GM12878 (cell line): ENCODE results near the gene ARHGAP9. TPM values are rescaled to one million over a fixed set of nuclear protein-coding genes. Genes with fewer than 3 reads are reported as not detected.

Experiments
- ATAC-seq: fragments of 200-7000 bp; cut with Tn5 transposase; 3 replicates; pipeline ENCODE4 v1.9.1; 2020; ENCODE audit warnings: mild to moderate bottlenecking, moderate library complexity
- BruUV-seq: library from RNA; stranded (reverse); fragments of 400-500 nt; replicated peaks from 2 replicates; lab custom pipeline; 2021; lab: Mats Ljungman, UMichigan
- CTCF ChIA-PET: fragments of 300-600 bp; sonication (Branson Sonifier 250); formaldehyde crosslinking; extraction: SDS; loops from one replicate; lab custom pipeline; 2021; ENCODE audit warnings: inconsistent platforms; lab: Yijun Ruan, JAX
- POLR2A ChIA-PET: fragments of 350-600 bp; formaldehyde crosslinking; extraction: SDS; loops from one replicate; lab custom pipeline; 2021; ENCODE audit warnings: inconsistent platforms; lab: Charles Lee
- RAD21 ChIA-PET: fragments of 300-600 bp; sonication (Branson Sonifier 250); formaldehyde crosslinking; loops from one replicate; lab custom pipeline; 2023; ENCODE audit warnings: antibody characterized with exemption; ENCODE audit not compliant: unreplicated experiment; lab: Charles Lee
- SMC1A ChIA-PET: fragments of 300-600 bp; sonication (Branson Sonifier 250); formaldehyde crosslinking; loops from one replicate; lab custom pipeline; 2023; ENCODE audit not compliant: unreplicated experiment, uncharacterized antibody; lab: Charles Lee
- DNase-seq: peaks from one replicate; pipeline ENCODE4 v3.0.0-alpha.2; 2011; ENCODE audit warnings: low read depth, low spot score
- FAIRE-seq: peaks from 3 replicates; lab custom pipeline; 2011; peaks lifted over from hg19 to GRCh38; lab: Jason Lieb, UNC
- H2AFZ ChIP-seq: 2 replicates; pipeline ENCODE4 v1.6.0; 2011; ENCODE audit warnings: low read depth, low read length, control low read depth; ENCODE audit not compliant: control insufficient read depth
- H3K27ac ChIP-seq: 2 replicates; pipeline ENCODE4 v1.5.1; 2011; ENCODE audit warnings: control low read depth; ENCODE audit not compliant: control insufficient read depth, insufficient read depth
- H3K27me3 ChIP-seq, 2 experiments: replicated peaks in 1 of 2; 2 replicates each; pipeline versions ENCODE4 v1.6.0 to v1.6.1; 2011; ENCODE audit warnings: low read length in 1 of 2; ENCODE audit not compliant: control insufficient read depth in 2 of 2, insufficient read depth in 2 of 2
- H3K36me3 ChIP-seq, 2 experiments: 2 replicates each; pipeline ENCODE4 v1.5.1; 2011; ENCODE audit warnings: low read length in 1 of 2; ENCODE audit not compliant: control insufficient read depth in 2 of 2, insufficient read depth in 2 of 2
- H3K4me1 ChIP-seq: 2 replicates; pipeline ENCODE4 v1.6.1; 2011; ENCODE audit warnings: mild to moderate bottlenecking, low read length, moderate library complexity, mixed read lengths; ENCODE audit not compliant: control insufficient read depth, insufficient read depth
- H3K4me2 ChIP-seq: 2 replicates; pipeline ENCODE4 v1.6.0; 2011; ENCODE audit warnings: control low read depth; ENCODE audit not compliant: control insufficient read depth, insufficient read depth
- H3K4me3 ChIP-seq: fragments of 200-600 bp; sonication (generic); 2 replicates; pipeline ENCODE4 v1.5.1; 2016
- H3K79me2 ChIP-seq: 2 replicates; pipeline ENCODE4 v1.6.0; 2011; ENCODE audit warnings: low read length; ENCODE audit not compliant: control insufficient read depth, insufficient read depth
- H3K9ac ChIP-seq: 2 replicates; pipeline ENCODE4 v1.8.0; 2011; ENCODE audit warnings: low read length, control low read depth, mixed read lengths; ENCODE audit not compliant: control insufficient read depth, insufficient read depth
- H3K9me3 ChIP-seq: replicated peaks from 3 replicates; pipeline ENCODE4 v1.5.1; 2011; ENCODE audit warnings: mild to moderate bottlenecking, low read length; ENCODE audit not compliant: control insufficient read depth, insufficient read depth
- H4K20me1 ChIP-seq: 2 replicates; pipeline ENCODE4 v1.6.0; 2011; ENCODE audit not compliant: control insufficient read depth, insufficient read depth
- CHD1 ChIP-seq: IDR thresholded peaks from 2 replicates; pipeline ENCODE4 v1.6.1; 2012; ENCODE audit warnings: low read depth, low read length, improper control_type of control experiment
- CHD2 ChIP-seq: IDR thresholded peaks from 2 replicates; pipeline ENCODE4 v1.6.1; 2011; ENCODE audit warnings: low read depth, low read length, improper control_type of control experiment, borderline replicate concordance
- GATAD2B ChIP-seq: fragments of 450-650 bp; conservative IDR thresholded peaks from 2 replicates; pipeline ENCODE4 v1.6.1; 2017; ENCODE audit warnings: low read depth, mild to moderate bottlenecking, moderate library complexity
- JUNB ChIP-seq: IDR thresholded peaks from 2 replicates; pipeline ENCODE4 v1.6.1; 2016; ENCODE audit warnings: antibody characterized with exemption, mild to moderate bottlenecking
- NBN ChIP-seq: fragments of 450-650 bp; IDR thresholded peaks from 2 replicates; pipeline ENCODE4 v1.6.1; 2016
- NFIC ChIP-seq: IDR thresholded peaks from 2 replicates; pipeline ENCODE4 v1.6.1; 2012; ENCODE audit warnings: low read depth, mild to moderate bottlenecking, inconsistent platforms, low read length, moderate library complexity
- POLR2AphosphoS2 ChIP-seq: IDR thresholded peaks from 2 replicates; pipeline ENCODE4 v1.6.1; 2011; ENCODE audit warnings: low read depth, mild to moderate bottlenecking, low read length, improper control_type of control experiment, moderate library complexity
- TCF3 ChIP-seq: IDR thresholded peaks from 2 replicates; pipeline ENCODE4 v1.6.1; 2012; ENCODE audit warnings: low read depth, mild to moderate bottlenecking, low read length, borderline replicate concordance; ENCODE audit not compliant: insufficient read depth
- TCF7 ChIP-seq: IDR thresholded peaks from 2 replicates; pipeline ENCODE4 v1.6.1; 2014; ENCODE audit warnings: antibody characterized with exemption, borderline replicate concordance
- YY1 ChIP-seq: IDR thresholded peaks from 2 replicates; pipeline ENCODE4 v1.6.1; 2011; ENCODE audit warnings: low read depth, mild to moderate bottlenecking, low read length
- ZNF384 ChIP-seq: IDR thresholded peaks from 2 replicates; pipeline ENCODE4 v1.6.1; 2012; ENCODE audit warnings: low read depth, mild to moderate bottlenecking, low read length, improper control_type of control experiment, borderline replicate concordance
- WGBS: methylation state at CpG from one replicate; pipeline ENCODE4 v1.1.6; 2016; ENCODE audit warnings: low lambda C conversion rate; ENCODE audit not compliant: insufficient replicate concordance, insufficient coverage; ENCODE audit errors: missing lambda C conversion rate; 5-methylcytosine and 5-hydroxymethylcytosine counted together
- in situ Hi-C: fragments of 300-500 bp; cut with MboI; formaldehyde crosslinking; loops from 9 replicates; pipeline ENCODE4 v1.14.3; 2018; ENCODE audit warnings: mixed read lengths
- intact Hi-C: fragments of 100-400 bp; cut with micrococcal nuclease; formaldehyde crosslinking; loops from one replicate; pipeline ENCODE4 v1.14.2; 2022; ENCODE audit not compliant: unreplicated experiment
- polyA plus RNA-seq, 11 experiments: library from polyadenylated mRNA; depleted of rRNA in 4 of 11; unstranded in 6 of 11; stranded (reverse) in 5 of 11; fragments of >200 nt; fragmentation: Nextera tagmentation in 4 of 11; fragmentation: Illumina TruSeq in 1 of 11; extraction: Ambion mirVana in 4 of 11; extraction: Trizol in 1 of 11; gene quantifications; 1 replicate in 1 of 11; 2 replicates in 10 of 11; pipeline versions ENCODE4 v1.2.1 to v1.2.3, GENCODE V29; 2011 to 2016; ENCODE audit warnings: inconsistent platforms in 2 of 11, missing spikeins in 2 of 11, low read depth in 1 of 11
- total RNA-seq, 4 experiments: library from RNA; depleted of rRNA in 3 of 4; stranded (reverse); fragments of >200 nt in 3 of 4; fragmentation: Illumina TruSeq in 1 of 4; extraction: Trizol in 1 of 4; gene quantifications; 2 replicates each; pipeline versions ENCODE4 v1.2.1 to v1.2.3, GENCODE V29; 2013 to 2021
- TF ChIP-seq, protein P1 (sequence below): fragments of 450-650 bp; formaldehyde crosslinking; IDR thresholded peaks from 2 replicates; pipeline ENCODE4 v1.4.0; 2020; ENCODE audit warnings: mild to moderate bottlenecking, moderate library complexity

The ARHGAP9 gene
- total and polyA plus RNA-seq, 10 of the 15 experiments (the other 5 are each of a cell fraction or from before 2014, with no cell fraction given) = 19.5 to 102 (median 76.8) TPM

DNA sequence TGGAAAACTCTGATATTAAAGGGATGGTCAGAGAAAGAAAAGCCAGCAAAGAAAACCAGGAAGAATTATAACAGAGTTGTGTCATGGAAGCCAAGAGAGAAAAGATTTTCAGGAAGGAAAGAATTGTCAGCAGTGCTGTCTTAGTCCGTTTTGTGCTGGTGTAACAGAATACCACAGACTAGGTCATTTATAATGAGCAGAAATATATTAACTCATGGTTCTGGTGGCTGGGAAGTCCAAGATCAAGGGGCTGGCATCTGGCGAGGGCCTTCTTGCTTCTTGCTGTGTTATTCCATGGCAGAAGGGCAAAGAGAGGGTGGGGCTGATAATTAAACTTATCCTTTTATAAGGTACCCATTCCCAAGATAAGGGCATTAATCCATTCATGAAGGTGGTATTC, 31.0 kb downstream of the ARHGAP9 start:
- DNase-seq = no peak
- H3K79me2 ChIP-seq = no peaks in the 10 kb centered on the region
- no peak for ATAC-seq
- H3K9me3 ChIP-seq = no peaks in the 10 kb centered on the region
- ChIA-PET CTCF (interaction anchor here (1.3 to 1.5 kb wide), 3 partner anchors 10 to 188 kb away, joined by 4 to 5 read pairs (median 4); partner anchors contain the start of gene GLI1), POLR2A (interaction anchor here (0.7 to 1.0 kb wide), 3 partner anchors 17 to 1041 kb away, joined by 5 to 6 read pairs (median 5); no protein-coding TSS in a partner anchor), RAD21 (interaction anchor here (1.0 kb wide), 1 partner anchor 19 kb away, joined by 3 read pairs; no protein-coding TSS in a partner anchor)
- WGBS = 57% methylated on average over 2 of the region's 2 CpGs
- BruUV-seq = no TSS peak
- no peak overlapping the region for H3K9ac ChIP-seq
- no peaks in the 10 kb centered on the region for H4K20me1 ChIP-seq
- in situ Hi-C loops = no loop called here
- H2AFZ ChIP-seq = no peak overlapping the region
- TF ChIP-seq CHD2 = no peak
- TF ChIP-seq POLR2AphosphoS2 = no peak
- TF ChIP-seq NFIC = no peak
- TF ChIP-seq JUNB = no peak
- no peak for TF ChIP-seq ZNF384
- TF ChIP-seq, protein P1, sequence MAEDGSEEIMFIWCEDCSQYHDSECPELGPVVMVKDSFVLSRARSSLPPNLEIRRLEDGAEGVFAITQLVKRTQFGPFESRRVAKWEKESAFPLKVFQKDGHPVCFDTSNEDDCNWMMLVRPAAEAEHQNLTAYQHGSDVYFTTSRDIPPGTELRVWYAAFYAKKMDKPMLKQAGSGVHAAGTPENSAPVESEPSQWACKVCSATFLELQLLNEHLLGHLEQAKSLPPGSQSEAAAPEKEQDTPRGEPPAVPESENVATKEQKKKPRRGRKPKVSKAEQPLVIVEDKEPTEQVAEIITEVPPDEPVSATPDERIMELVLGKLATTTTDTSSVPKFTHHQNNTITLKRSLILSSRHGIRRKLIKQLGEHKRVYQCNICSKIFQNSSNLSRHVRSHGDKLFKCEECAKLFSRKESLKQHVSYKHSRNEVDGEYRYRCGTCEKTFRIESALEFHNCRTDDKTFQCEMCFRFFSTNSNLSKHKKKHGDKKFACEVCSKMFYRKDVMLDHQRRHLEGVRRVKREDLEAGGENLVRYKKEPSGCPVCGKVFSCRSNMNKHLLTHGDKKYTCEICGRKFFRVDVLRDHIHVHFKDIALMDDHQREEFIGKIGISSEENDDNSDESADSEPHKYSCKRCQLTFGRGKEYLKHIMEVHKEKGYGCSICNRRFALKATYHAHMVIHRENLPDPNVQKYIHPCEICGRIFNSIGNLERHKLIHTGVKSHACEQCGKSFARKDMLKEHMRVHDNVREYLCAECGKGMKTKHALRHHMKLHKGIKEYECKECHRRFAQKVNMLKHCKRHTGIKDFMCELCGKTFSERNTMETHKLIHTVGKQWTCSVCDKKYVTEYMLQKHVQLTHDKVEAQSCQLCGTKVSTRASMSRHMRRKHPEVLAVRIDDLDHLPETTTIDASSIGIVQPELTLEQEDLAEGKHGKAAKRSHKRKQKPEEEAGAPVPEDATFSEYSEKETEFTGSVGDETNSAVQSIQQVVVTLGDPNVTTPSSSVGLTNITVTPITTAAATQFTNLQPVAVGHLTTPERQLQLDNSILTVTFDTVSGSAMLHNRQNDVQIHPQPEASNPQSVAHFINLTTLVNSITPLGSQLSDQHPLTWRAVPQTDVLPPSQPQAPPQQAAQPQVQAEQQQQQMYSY (CRISPR knock-in tag) = no peak
- no peak for TF ChIP-seq GATAD2B
- no peak for TF ChIP-seq TCF7
- TF ChIP-seq CHD1 = no peak
- TF ChIP-seq TCF3 = no peak
- TF ChIP-seq YY1 = no peak
- no peak for TF ChIP-seq NBN
- TF ChIP-seq, all 136 proteins: peak for 0
- H3K36me3 ChIP-seq = no peaks in the 10 kb centered on the region
- SMC1A ChIA-PET = interaction anchor here (0.6 to 1.1 kb wide), 2 partner anchors 67 to 188 kb away, joined by 3 to 4 read pairs; no protein-coding TSS in a partner anchor
- no peak overlapping the region for H3K27ac ChIP-seq
- H3K27me3 ChIP-seq = no peaks in the 10 kb centered on the region
- FAIRE-seq = no peak
- H3K4me3 ChIP-seq = no peak overlapping the region
- intact Hi-C loops = no loop called here
- H3K4me2 ChIP-seq = no peak overlapping the region
- H3K4me1 ChIP-seq = no peaks in the 10 kb centered on the region
